Measurements from ENCODE around the gene DSCAM. TPM values are rescaled to one million over a fixed set of nuclear protein-coding genes. Genes with fewer than 3 reads are reported as not detected.

Gene DSCAM
- total and polyA plus RNA-seq, 2 donors (not counting 3 experiments of a cell fraction or from before 2014, with no cell fraction given): not detected

DNA sequence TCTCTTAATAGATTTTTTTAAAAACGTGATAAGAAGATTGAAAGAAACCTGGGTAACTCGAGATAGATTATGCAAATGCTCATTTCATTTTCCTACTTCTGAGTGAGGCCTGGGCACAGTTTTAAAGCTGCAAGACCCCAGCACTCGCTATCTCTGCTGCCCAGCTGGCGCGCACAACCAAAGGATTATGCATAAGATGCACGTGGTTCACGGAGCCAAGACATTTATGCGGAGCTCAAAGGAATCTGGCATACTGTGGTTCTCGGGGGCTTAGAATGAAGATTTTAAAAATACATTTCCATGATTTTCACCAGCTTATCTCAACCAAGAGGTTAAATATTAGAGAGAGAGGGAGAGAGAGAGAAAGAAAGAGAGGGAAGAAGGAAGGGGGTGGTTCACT, 210.9 kb downstream of the DSCAM start:
- POLR2A ChIA-PET: no interaction called here
- H3K79me2 ChIP-seq (ENCODE audit: control insufficient read depth, insufficient read depth, low read length): no peaks in the 10 kb centered on the region

DNA sequence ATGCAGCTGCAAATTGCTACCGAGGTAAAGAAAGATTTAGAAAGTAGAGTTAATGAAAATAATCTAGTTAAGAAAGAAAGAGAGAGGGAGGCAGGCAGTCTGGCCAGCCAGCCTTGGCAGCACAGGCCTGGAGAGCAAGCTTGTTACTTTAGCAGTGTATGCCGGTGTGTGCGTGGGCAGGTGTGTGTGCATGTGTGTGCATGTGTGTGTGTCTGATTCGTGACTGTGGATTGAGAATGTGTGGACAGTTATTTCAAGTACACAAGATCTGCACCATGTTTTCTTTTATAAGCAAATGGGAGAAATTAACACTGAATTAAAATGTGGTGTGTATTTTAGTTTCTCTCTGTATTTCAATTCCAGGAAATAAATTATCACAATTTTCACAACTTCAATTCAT, 211.6 kb downstream of the DSCAM start:
- ChIA-PET POLR2A (no interaction called here), CTCF (no interaction called here)
- dilution Hi-C loops (cut with MboI; ENCODE audit: extremely low pct_ligation_motif_present, low sequenced_read_pairs): no loop called here
- Histone ChIP-seq H4K20me1 (replicated peaks; ENCODE audit: control insufficient read depth, extremely low read depth, insufficient read depth, low read length) (no peaks in the 10 kb centered on the region), H3K79me2 (ENCODE audit: control insufficient read depth, insufficient read depth, low read length) (no peaks in the 10 kb centered on the region), H3K9me1 (replicated peaks; ENCODE audit: control insufficient read depth, extremely low read depth, insufficient read depth, low read length) (no peaks in the 10 kb centered on the region), H3K36me3 (ENCODE audit: control insufficient read depth in 2 of 2, extremely low read depth in 1 of 2, insufficient read depth in 2 of 2, low read length in 2 of 2) (no peaks in the 10 kb centered on the region), H3K4me2 (ENCODE audit: insufficient read depth, low read length) (no peak overlapping the region), H3K27me3 (ENCODE audit: control insufficient read depth in 2 of 2, insufficient read depth in 2 of 2, low read length in 2 of 2) (no peaks in the 10 kb centered on the region), H3K27ac (ENCODE audit: insufficient read depth, low read depth, low read length) (no peak overlapping the region), H3K4me1 (ENCODE audit: control insufficient read depth, extremely low read depth, insufficient read depth, low read length) (no peaks in the 10 kb centered on the region), H3K9ac (replicated peaks; ENCODE audit: extremely low read depth, insufficient read depth, low read length) (no peak overlapping the region), H2AFZ (ENCODE audit: low read depth, low read length) (no peak overlapping the region), H3K4me3 (replicated peaks in 1 of 3; ENCODE audit: insufficient read depth in 1 of 3, low read depth in 1 of 3, low read length in 3 of 3) (no peak overlapping the region), H3K9me3 (replicated peaks; ENCODE audit: control insufficient read depth, insufficient read depth, low read length) (peaks cover 9% of the 10 kb centered on the region)
- no peak for TF ChIP-seq POLR2A (IDR thresholded peaks at IDR 0.05; ENCODE audit: low read depth, low read length)
- DNase-seq (ENCODE audit: low read depth, low spot score) (no peak), FAIRE-seq (no peak)
- intact Hi-C loops (cut with micrococcal nuclease): no loop called here
- no TSS peak for BruUV-seq (replicated peaks)

More for the DNA sequence above, 210.9 kb downstream of the DSCAM start:
- CTCF ChIA-PET: no interaction called here
- no peak overlapping the region for H3K27ac ChIP-seq (ENCODE audit: insufficient read depth, low read depth, low read length)
- no peaks in the 10 kb centered on the region for H3K4me1 ChIP-seq (ENCODE audit: control insufficient read depth, extremely low read depth, insufficient read depth, low read length)
- H3K27me3 ChIP-seq (ENCODE audit: control insufficient read depth in 2 of 2, insufficient read depth in 2 of 2, low read length in 2 of 2): no peaks in the 10 kb centered on the region
- peaks cover 9% of the 10 kb centered on the region for H3K9me3 ChIP-seq (replicated peaks; ENCODE audit: control insufficient read depth, insufficient read depth, low read length)
- intact Hi-C loops (cut with micrococcal nuclease) (no loop called here), dilution Hi-C loops (cut with MboI; ENCODE audit: extremely low pct_ligation_motif_present, low sequenced_read_pairs) (no loop called here)
- no peak overlapping the region for H2AFZ ChIP-seq (ENCODE audit: low read depth, low read length)
- H3K4me3 ChIP-seq (replicated peaks in 1 of 3; ENCODE audit: insufficient read depth in 1 of 3, low read depth in 1 of 3, low read length in 3 of 3): no peak overlapping the region
- H3K9ac ChIP-seq (replicated peaks; ENCODE audit: extremely low read depth, insufficient read depth, low read length): no peak overlapping the region
- H3K4me2 ChIP-seq (ENCODE audit: insufficient read depth, low read length): no peak overlapping the region
- no peaks in the 10 kb centered on the region for H4K20me1 ChIP-seq (replicated peaks; ENCODE audit: control insufficient read depth, extremely low read depth, insufficient read depth, low read length)
- TF ChIP-seq FOS (IDR thresholded peaks at IDR 0.05; ENCODE audit: borderline replicate concordance, insufficient read depth, low read length): no peak
- no peak for TF ChIP-seq POLR2AphosphoS5 (IDR thresholded peaks at IDR 0.05; ENCODE audit: insufficient read depth, low read depth, low read length)
- TF ChIP-seq, protein P1, sequence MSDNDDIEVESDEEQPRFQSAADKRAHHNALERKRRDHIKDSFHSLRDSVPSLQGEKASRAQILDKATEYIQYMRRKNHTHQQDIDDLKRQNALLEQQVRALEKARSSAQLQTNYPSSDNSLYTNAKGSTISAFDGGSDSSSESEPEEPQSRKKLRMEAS (IDR thresholded peaks at IDR 0.05; ENCODE audit: insufficient read depth, insufficient read length): no peak
- no peak for TF ChIP-seq JUN (IDR thresholded peaks at IDR 0.05; ENCODE audit: borderline replicate concordance, insufficient read depth, insufficient read length, low read depth)
- TF ChIP-seq MYC (IDR thresholded peaks at IDR 0.05; ENCODE audit: low read depth, low read length): no peak
- FAIRE-seq (no peak), DNase-seq (ENCODE audit: low read depth, low spot score) (no peak)
- no TSS peak for BruUV-seq (replicated peaks)
- no peaks in the 10 kb centered on the region for H3K9me1 ChIP-seq (replicated peaks; ENCODE audit: control insufficient read depth, extremely low read depth, insufficient read depth, low read length)
- no peaks in the 10 kb centered on the region for H3K36me3 ChIP-seq (ENCODE audit: control insufficient read depth in 2 of 2, extremely low read depth in 1 of 2, insufficient read depth in 2 of 2, low read length in 2 of 2)
